ENCODE measurements around the gene GABRB1.

GABRB1 gene

DNA sequence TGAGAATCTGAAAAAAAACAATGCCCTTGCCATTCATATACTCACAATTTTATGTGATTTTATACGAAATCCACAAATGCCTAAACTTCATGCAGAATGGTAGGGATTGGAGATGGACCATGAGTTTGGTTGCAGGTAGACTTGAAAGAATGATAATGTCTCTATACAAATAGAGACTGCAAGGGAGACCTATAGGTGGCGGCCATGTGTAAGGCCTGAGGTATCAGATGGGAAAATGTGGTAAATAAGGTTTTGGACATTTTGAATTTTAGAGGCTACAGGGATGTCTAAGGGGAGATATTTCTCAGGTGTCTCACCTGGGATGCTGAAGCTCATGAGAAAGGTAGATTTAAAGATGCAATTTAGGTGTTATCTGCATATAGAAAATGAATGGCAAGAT lies 78.0 kb downstream of the GABRB1 start:
- in situ Hi-C loops (cut with MboI; ENCODE audit: low sequenced_read_pairs) = no loop called here

DNA sequence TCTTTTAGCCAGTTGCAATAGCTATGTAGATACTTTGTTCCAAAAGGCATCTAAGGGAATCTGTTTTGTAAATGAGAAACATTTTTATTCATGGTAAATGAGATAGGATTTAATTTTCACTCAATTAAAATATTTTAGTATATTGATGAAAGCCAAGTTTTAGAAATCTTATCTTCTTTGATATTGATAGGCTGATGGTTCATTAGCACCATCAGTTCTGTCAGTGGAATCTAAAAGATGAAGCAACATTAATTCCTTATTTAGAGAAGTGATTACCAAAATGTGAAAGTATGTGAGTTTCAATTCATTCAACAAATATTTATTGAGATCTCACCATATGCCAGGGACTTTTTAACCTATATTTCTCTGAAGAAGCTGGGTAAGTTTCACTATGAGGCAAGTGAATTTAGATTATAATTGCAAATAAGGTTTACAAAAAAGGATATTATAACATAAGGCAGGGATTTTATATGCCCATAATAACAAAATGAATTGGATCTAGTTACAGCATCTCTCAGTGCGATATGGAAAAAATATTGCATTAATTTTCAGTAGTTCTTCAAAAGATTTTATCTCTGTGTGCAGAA lies 79.3 kb downstream of the GABRB1 start:
- in situ Hi-C loops (cut with MboI; ENCODE audit: low sequenced_read_pairs) = no loop called here

DNA sequence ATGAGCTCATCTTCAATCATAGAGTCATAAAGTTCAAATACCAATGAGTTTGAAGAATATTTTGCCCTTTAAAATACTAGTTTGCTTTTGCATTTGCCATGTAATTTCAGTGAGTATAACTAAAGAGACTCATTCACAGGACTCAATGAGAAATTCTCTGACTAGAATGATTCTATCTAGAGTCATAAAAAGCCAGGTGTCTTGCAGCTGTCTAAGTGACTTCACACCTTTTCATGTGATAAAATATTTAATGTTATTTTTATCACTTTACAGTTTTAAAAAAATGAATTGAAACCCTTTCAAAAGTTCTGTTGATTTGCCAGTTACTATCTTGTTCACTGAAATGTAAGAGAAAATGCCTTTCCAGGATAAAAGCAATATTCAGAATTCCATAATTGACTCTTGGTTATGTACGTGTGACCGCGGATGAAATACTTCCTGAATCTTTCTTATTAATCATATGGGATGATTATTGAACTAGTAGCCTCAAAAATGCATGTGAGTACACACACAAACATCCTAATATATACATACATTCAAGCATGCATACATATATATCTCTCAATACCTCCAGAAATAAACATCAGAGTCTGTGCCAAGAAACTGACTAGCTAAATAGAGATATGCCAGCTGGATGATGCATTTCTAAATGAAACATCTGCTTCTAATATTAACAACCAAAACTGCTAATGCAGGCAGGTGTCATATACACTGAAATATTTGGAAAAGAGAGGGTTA lies 87.0 kb downstream of the GABRB1 start:
- in situ Hi-C loops (cut with MboI; ENCODE audit: low sequenced_read_pairs) = no loop called here

DNA sequence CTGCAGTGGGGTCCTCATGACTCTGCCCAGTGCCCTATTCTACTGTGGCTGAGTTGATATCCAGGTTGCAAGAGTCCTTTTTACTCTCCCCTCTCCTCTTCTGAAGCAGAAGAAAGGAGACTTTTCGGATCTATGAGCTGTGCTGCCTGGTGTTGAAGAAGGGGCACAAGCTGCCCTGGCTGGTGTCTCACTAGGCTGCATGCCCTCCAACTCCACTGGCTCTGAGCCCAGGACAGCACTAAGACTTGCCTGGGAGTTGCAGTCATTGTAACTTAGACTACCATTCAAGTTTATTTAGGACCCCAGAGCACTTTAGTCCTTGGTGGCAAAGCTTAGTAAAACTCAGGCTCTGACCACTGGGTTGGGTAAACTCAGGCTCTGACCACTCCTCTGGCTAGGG lies 89.4 kb downstream of the GABRB1 start:
- in situ Hi-C loops (cut with MboI; ENCODE audit: low sequenced_read_pairs) = no loop called here

DNA sequence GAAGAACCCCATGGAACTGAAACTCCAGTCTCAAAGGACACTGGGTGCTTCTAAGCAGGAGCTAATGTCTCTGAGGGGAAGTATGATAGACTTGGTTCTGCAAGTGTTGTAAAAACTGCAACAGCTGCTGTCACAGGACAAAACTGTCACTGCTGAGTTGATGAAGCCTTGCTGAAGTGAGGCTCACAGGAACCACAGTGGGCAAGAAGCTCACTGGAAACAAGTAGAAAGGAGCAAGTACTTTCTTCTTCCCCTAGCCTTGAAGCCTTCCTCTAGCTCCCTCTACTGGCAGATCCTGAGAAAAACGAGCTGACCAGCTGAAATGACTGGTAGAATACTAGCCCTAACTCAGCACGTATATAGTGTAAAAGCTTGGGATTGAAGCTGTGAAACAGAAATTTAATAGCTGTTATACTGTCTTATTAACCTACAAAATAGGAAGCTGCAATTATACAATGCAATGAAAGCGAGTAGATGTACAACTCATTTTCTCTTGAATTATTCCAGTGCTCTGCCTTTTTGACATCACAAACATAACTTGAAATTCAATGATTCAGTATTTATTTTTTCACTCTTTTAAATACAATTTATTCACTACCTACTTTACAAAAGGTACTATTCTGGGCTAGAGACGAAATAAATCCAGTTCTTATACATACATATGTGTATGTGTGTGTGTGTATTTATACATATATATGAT lies 91.4 kb downstream of the GABRB1 start:
- in situ Hi-C loops (cut with MboI; ENCODE audit: low sequenced_read_pairs) = no loop called here

DNA sequence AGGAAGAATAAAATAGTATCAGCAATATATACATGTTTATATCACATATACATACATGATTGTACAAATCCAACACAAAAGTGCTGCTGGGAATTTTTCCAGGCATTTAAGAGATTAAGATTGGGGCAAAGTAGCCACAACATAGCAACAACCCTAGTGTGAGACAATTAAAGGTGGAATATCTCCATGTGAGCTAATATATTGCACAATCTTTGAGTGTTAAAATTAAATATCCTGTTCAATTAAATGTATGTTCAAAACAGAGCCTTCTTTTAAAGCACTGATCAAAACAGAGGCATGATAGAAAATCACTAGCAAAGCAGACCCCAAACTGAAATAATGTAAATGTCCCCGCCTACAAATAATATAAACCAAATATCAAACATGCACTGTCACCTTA lies 97.6 kb downstream of the GABRB1 start:
- in situ Hi-C loops (cut with MboI; ENCODE audit: low sequenced_read_pairs) = no loop called here

DNA sequence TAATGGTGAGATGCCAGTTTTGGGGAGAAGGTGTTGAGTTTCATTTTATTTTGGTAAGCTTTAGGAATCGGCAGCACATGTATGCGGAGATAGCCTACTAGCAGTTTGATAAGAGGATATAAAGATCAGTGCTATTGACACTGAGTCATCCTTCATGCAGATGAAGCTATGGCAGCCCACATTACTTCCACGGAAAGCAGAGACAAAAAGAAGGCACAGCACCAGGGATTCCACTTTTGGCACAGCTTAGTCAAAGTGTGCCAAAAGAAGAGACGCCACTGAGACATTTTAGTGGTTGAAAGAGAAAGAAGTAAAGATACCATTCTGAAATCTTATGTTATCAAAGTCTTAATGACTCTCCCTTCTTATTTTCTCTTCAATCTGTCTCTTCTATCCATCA lies 103.8 kb downstream of the GABRB1 start:
- in situ Hi-C loops (cut with MboI; ENCODE audit: low sequenced_read_pairs) = no loop called here

DNA sequence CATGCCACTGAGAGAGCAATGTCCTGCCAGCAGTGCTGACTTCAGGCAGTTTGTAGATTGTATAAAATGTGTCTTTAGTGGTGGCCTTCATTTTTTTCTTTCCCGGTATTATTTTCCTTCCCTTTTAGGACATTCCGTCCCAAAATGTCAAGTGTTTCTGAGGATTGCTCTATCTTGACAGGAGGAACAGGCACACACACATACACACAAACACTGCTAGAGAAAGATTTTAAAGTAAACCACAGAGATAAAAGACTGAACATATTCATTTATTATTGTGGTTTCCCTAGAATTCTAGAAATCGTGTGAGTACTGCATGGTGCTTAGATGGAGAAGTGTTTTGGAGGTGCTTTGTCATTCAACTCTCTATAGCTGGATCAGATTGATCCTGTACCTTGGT lies 111.9 kb downstream of the GABRB1 start:
- in situ Hi-C loops (cut with MboI; ENCODE audit: low sequenced_read_pairs) = no loop called here

DNA sequence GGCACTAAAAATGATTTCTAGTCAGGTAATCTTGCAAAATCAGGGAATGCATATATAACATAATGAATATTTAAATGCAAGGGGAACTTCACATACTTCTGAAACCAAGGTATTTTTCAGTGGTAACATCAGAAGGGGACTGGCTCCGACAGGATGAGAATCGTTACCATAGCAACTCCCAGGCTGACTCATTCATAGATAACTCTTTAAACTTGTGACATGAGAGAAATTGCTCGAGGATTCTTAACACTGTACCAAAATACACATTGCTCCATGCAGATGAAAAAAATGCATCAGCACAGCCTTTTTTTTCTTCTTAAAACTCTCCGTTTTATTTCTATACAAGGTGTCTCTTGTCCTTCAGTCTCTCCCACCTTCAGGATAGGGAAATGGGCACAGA lies 114.3 kb downstream of the GABRB1 start:
- in situ Hi-C loops (cut with MboI; ENCODE audit: low sequenced_read_pairs) = no loop called here

DNA sequence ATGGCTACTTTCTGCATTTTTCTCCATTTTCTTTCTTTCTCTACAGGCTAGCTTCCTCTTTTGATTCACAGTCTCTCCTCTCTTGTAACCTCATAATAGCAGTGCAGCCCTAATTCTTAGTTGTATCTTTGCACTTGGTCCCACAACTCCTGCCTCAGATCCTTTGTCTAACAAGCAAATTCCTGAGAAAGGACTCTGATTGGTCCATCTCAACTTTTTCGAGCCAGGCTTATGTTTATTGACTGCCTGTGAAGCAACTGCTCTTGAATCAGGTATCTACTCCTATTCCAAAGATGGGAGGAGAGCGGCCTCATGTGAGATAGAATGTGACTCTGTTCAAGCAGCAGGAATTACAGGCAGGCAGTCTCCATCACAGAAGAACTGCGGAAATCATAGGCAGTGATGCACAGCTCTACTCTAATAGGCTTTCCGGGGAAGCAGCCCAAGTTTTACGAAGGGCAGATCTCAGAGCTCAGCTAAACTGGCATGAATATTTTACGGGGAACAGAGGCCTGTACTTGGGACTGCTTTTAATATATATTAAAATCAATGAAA lies 123.5 kb downstream of the GABRB1 start:
- in situ Hi-C loops (cut with MboI; ENCODE audit: low sequenced_read_pairs) = no loop called here

DNA sequence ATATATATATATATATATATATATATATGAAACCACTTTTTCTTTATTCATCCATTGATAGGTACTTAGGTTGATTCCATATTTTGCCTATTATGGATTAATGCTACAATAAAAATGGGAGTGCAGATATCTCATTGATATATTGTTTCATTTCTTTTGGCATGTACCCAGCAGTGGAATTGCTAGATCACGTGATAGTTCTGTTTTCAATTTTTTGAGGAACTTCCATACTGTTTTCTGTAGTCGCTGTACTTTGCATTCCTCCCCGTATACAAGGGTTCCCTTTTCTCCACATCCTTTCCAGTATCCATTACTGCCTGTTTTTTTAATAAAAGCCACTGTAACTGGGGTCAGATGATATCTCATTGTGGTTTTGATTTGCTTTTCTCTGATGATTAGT lies 124.6 kb downstream of the GABRB1 start:
- in situ Hi-C loops (cut with MboI; ENCODE audit: low sequenced_read_pairs) = no loop called here

DNA sequence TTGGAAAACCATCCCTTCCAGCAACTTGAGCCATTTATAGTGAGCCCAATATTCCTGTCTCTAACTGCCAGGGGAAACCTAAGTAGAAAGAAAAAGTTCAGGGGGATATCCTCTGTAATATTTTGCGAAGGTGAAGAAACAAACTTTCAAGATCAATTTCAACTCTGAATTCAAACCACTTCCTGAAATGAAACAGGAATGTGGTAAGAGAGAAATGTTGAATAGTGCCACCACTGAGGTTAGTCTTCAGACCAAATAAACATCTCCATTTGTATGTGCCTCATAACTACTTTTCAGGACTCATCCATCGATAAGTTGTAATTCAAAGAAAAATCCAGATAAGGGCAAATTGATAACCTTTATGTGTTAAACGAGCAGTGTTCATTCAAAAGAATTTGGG lies 128.7 kb downstream of the GABRB1 start:
- in situ Hi-C loops (cut with MboI; ENCODE audit: low sequenced_read_pairs) = no loop called here

DNA sequence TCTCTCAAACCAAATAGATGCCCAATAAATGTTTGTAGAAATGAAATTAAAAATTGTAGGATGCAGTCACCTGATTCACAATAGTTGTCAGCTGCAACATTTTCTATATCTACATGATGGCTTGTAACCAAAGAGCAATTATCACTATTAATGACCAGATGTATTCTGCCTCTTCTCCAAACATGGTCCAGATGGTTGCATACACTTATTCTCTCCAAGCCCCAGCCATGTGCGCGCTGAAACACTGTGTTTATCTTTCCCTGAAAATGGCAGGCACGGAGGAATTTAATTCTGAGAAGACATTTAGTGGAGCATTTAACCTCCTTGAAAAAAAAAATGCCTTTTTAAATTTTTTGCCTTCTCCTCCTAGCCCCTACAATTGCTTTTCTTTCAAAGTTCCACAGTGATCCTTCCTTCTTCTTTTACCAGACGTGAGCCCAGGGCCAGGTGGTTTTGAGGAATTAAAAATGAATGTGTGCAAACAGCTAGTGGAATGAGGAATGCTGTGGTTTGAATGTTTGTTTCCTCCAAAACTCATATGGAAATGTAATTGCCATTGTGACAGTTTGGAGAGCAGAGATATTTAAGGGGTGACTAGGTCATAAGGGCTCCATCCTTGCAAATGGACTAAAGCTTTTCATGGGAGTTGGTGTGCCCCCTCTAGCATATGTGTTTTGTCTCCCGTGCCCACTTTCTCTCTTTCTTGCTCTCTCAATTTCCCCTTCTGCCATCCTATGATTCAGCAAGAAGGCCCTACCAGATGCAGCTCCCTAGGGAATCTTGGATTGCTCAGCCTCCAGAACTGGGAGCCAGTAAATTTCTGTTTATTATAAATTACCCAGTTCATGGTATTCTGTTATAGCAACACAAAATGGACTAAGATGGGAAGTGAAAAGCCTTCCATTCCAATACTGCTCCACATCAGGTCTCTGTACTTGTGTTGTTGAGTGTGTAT lies 136.0 kb downstream of the GABRB1 start:
- in situ Hi-C loops (cut with MboI; ENCODE audit: low sequenced_read_pairs) = no loop called here

DNA sequence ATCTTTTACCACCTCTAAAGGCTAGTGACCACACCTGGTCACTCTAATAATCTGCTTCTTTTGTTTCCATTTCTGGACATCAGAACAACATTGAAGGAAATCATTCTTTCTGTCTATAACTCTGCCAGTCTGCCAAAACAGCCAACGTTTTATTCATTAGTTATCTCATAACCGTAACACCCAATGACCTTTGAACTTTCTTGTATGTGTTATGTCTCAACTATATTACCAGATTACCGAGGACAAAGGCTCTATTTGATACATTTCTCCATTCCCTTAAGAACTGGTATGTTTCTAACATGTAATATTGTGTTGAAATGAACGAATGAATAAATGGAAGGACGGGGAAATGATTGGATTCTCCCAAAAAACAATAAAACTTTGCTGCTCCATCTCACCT lies 152.7 kb downstream of the GABRB1 start:
- in situ Hi-C loops (cut with MboI; ENCODE audit: low sequenced_read_pairs) = no loop called here

DNA sequence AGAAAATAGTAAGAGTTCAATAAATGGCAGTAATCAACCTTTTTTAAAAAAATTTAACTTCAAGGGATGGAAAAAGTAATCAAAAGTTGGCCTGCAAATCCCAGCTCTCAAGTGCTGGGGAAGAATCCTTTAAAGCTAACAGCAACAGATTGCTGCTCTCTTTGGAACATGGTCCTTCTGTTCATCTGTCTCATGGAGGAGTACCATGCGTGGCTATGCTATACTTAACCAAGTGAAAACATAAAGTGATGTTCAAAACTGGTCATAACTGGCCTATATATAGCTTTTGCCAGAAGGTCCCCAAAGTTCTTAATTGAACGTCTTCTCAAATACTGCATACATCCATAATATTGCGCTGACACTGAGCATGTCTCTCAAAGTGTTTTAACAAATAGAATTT lies 154.4 kb downstream of the GABRB1 start:
- in situ Hi-C loops (cut with MboI; ENCODE audit: low sequenced_read_pairs) = no loop called here

DNA sequence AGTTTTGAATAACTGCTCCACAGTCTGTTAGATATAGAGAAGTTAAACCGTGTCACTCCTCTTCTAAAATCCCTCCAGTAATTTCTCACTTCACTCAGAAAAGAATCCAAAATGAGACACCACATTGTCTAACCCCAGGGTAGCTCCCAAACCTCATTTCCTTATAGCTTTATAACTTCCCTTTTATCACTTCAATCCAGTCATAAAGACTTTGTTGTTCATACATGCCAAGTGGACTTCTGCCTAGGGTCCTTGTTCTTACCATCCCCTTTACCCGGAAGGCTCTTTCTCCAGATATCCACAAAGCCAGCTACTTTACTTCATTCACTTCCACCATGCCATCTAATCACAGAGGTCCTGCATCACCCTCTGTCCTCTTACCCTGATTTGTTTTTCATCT lies 156.2 kb downstream of the GABRB1 start:
- in situ Hi-C loops (cut with MboI; ENCODE audit: low sequenced_read_pairs) = no loop called here

DNA sequence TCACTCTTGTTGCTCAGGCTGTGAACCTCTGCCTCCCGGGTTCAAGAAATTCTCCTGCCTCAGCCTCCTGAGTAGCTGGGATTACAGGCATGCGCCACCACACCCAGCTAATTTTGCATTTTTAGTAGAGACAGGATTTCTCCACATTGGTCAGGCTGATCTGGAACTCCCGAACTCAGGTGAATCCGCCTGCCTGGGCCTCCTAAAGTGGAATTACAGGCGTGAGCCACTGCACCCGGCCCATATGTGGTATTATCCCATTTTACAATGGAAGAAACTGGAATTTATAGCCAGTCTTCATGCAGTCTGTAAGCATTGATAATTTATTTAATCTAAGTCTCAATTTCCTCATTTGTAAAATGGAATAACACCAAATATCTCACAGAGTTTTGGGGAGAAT lies 161.8 kb downstream of the GABRB1 start:
- in situ Hi-C loops (cut with MboI; ENCODE audit: low sequenced_read_pairs) = no loop called here

DNA sequence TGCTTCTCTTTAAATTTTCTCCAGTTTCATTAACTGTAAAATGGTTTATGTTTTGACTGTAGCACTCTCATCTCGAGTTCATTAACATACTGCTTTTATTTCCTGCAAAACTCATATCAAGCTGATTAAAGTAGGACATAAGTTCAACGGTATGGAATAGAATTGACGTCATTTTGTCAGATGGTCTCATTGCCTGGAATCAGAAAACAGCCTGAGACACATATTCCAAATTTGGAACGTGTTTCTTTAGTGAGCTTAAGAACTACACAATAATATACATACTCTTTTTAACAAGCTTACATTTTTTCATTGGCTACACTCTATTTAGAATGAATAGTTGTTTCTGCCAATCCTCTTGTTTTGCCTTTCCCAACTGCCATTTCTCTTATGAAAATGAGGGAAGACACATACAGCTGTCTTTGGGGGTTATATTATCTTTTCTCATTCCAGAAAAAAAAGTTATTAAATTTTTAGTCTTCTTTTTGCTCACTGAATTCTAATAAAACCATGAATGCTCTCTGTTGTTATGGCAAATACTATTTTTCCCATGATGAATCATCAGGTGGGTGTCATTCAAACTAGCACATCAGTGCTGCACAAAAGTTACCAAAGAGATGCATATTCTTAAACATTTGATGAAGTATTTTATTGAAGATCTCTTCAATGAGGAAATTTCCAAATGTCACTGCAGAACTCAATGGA lies 162.8 kb downstream of the GABRB1 start:
- in situ Hi-C loops (cut with MboI; ENCODE audit: low sequenced_read_pairs) = no loop called here

DNA sequence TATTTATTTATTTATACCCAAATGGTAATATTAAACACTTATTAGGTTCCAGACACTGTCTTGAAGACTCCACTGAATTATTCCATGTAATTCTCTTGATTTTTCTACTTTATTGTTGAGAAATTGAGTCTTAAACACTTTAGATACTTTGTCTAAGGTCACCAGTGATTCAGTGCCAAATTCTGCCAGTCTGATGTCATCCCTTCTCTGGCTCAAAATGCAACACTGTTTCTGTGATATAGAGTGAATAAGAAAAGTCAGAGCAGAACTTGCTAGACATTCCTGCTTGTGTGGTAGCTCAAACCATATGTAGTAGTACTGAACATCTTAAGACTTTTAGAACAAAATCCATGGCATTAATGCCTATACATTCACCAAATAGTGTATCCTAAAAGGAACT lies 164.3 kb downstream of the GABRB1 start:
- in situ Hi-C loops (cut with MboI; ENCODE audit: low sequenced_read_pairs) = no loop called here

DNA sequence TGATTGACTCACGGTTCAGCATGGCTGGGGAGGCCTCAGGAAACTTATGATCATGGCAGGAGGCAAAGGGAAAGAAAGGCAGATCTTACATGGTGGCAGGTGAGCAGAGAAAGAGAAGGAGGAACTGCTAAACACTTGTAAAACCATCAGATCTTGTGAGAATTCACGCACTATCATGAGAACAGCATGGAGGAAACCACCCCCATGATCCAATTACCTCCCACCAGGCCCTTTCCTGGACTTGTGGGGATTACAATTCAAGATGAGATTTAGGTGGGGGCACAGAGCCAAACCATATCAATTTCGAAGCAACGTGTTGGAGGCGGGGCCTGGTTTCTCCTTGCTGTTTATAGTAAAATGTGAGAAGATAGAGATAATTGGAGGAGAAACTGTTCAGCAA lies 167.4 kb downstream of the GABRB1 start:
- in situ Hi-C loops (cut with MboI; ENCODE audit: low sequenced_read_pairs) = no loop called here
